CD4-positive, alpha-beta T cell treated with Interleukin-17A for 4 hours (primary cell): ENCODE results near the gene LCAT.
"Not testable (repeated sequence)": the region's sequence is repeated elsewhere in the genome, so short reads cannot be mapped to it uniquely, and the experiment has no call there.

ENCODE experiments used
- DNase-seq: peaks from one replicate; pipeline ENCODE4 v3.0.0-alpha.2; 2020; ENCODE audit warnings: mixed read lengths

Gene LCAT

GRCh38 chr16:67931712-67932461 is 12.0 kb downstream of the LCAT start, which contains the start of gene CTRL:
CTRL (minus strand) TSS chr16:67931862; CDS start chr16:67931852, 10 bp downstream.
- DNase-seq: no peak

- DNase-seq: no peak
Measured at GRCh38 chr16:67930678-67931211, 13.2 kb downstream of the LCAT start.

- DNase-seq: no peak
Measured at GRCh38 chr16:67930191-67930590, 13.7 kb downstream of the LCAT start.

GRCh38 chr16:67928561-67929364 is 15.2 kb downstream of the LCAT start:
- DNase-seq: peak; percentile 83

GRCh38 chr16:67928147-67928546 is 15.8 kb downstream of the LCAT start:
- no peak for DNase-seq

GRCh38 chr16:67927131-67927941 is 16.6 kb downstream of the LCAT start:
- DNase-seq: no peak

GRCh38 chr16:67926181-67926750 is 17.7 kb downstream of the LCAT start:
- no peak for DNase-seq

- no peak for DNase-seq
Measured at GRCh38 chr16:67924140-67924906, 19.6 kb downstream of the LCAT start.

GRCh38 chr16:67923414-67924116 is 20.4 kb downstream of the LCAT start:
- DNase-seq: no peak

GRCh38 chr16:67922740-67923139 is 21.2 kb downstream of the LCAT start:
- no peak for DNase-seq

GRCh38 chr16:67922221-67922620 is 21.7 kb downstream of the LCAT start:
- no peak for DNase-seq

- DNase-seq: no peak
Measured at GRCh38 chr16:67919622-67920221, 24.2 kb downstream of the LCAT start.

GRCh38 chr16:67917852-67918236 is 26.1 kb downstream of the LCAT start:
- peak; percentile 50 for DNase-seq

- DNase-seq: no peak
Measured at GRCh38 chr16:67917140-67917851, 26.6 kb downstream of the LCAT start.

GRCh38 chr16:67915831-67916723 is 27.8 kb downstream of the LCAT start:
- DNase-seq: no peak

GRCh38 chr16:67915496-67915769 is 28.5 kb downstream of the LCAT start:
- DNase-seq: not testable (repeated sequence)

- DNase-seq: no peak
Measured at GRCh38 chr16:67914758-67915495, 29.0 kb downstream of the LCAT start.

- DNase-seq: no peak
Measured at GRCh38 chr16:67910158-67910557, 33.8 kb downstream of the LCAT start.
